T-helper 2 cell treated with Interferon-gamma antibody and Interleukin-4, amounts not matched to agents 5 μg/mL and 100 μg/mL, for 36 hours (primary cell): ENCODE results near the gene SMAD9.

Experiments used
- DNase-seq: peaks from one replicate; pipeline ENCODE4 v3.0.0; 2021; ENCODE audit warnings: low spot score
- H3K27ac Mint-ChIP-seq: one replicate; pipeline ENCODE4 v1.8.0; 2021; ENCODE audit warnings: mild to moderate bottlenecking, mixed read lengths
- H3K27me3 Mint-ChIP-seq: one replicate; pipeline ENCODE4 v1.8.0; 2021; ENCODE audit warnings: low read depth, mixed read lengths
- H3K36me3 Mint-ChIP-seq: one replicate; pipeline ENCODE4 v1.8.0; 2021; ENCODE audit warnings: low read depth, mixed read lengths
- H3K4me1 Mint-ChIP-seq: one replicate; pipeline ENCODE4 v1.8.0; 2021; ENCODE audit warnings: low read depth, mixed read lengths
- H3K4me3 Mint-ChIP-seq: one replicate; pipeline ENCODE4 v1.8.0; 2022; ENCODE audit warnings: mild to moderate bottlenecking, moderate library complexity, mixed read lengths
- H3K9me3 Mint-ChIP-seq: one replicate; pipeline ENCODE4 v1.8.0; 2021; ENCODE audit warnings: mixed read lengths

The SMAD9 gene

DNA sequence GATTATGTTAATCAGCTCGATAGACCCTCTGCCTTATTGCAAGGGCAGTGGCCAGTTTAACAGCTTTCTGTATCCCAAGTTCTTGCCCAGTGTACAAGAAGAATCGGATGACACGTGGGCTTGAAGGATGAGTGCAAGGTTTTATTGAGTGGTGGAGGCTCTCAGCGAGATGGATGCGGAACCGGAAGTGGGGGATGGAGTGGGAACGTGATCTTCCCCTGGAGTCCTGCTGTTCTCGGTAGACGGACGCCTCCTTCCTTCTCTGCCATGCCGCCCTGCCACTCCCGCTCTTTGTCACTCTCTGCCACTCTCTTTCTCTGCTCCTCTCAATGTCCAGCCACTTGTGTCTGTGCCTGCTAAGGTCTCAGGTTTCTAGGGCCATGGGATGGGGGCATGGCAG is 80.1 kb downstream of the SMAD9 start:
- H3K36me3 Mint-ChIP-seq = peaks cover 10% of the 10 kb centered on the region
- H3K4me3 Mint-ChIP-seq = no peak overlapping the region
- no peaks in the 10 kb centered on the region for H3K27me3 Mint-ChIP-seq
- no peaks in the 10 kb centered on the region for H3K9me3 Mint-ChIP-seq
- H3K27ac Mint-ChIP-seq = no peak overlapping the region
- no peak for DNase-seq
- peaks cover 2% of the 10 kb centered on the region for H3K4me1 Mint-ChIP-seq

DNA sequence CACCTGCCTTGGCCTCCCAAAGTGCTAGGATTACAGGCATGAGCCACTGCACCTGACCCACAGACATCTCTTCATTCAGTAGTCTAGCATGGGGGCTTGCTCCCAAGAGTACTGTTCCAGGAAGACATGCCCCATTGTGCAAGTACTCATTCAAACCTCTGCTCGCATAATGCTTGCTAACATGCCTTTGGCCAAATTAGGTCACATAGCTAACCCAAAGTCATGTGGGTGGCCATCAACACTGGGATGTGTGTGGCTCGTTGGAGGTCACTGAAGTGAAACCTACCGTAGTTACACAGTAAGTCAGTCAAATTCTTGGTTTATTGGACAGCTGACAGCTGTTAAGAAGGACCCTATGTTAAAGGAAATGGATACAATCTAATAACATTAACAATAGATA is 80.8 kb downstream of the SMAD9 start:
- H3K36me3 Mint-ChIP-seq = peaks cover 14% of the 10 kb centered on the region
- no peak overlapping the region for H3K27ac Mint-ChIP-seq
- H3K4me1 Mint-ChIP-seq = peaks cover 2% of the 10 kb centered on the region
- no peaks in the 10 kb centered on the region for H3K27me3 Mint-ChIP-seq
- no peak for DNase-seq
- H3K9me3 Mint-ChIP-seq = no peaks in the 10 kb centered on the region
- no peak overlapping the region for H3K4me3 Mint-ChIP-seq

DNA sequence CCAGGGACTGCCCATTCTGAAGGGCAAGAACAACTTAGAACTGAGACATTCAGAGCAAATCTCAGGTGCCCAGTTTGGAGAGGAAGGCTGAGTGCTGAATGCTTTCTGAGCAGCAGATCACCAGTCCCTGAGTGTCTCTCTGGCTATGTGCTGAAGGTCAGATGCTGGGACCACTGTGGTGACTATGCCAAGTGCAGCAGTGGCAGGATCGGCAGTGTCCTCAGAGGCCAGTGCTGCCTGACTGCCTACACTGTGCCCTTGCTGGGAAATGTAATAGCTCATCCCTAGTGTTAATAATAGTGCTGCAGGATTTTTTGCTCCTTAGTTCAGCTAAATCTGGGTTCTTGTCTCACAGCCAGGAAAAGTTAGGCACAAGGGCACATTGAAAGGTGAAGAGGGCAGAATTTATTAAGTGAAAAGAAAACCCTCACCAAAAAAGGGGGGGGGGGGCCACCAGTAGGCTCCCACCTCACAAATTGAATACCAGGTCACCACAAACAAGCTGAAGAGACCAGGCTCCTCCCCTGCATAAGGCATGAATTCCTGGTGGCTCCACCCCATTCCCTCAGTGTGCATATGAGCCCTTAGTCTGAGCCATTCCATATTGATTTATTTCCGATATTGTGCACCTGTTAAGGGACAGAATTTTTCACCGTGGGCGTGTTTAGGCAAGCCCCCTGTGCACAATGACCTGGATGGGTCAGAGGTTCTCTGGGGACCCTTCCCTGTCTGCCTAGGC is 82.5 kb downstream of the SMAD9 start:
- Mint-ChIP-seq H3K27me3 (no peaks in the 10 kb centered on the region), H3K36me3 (peaks cover 13% of the 10 kb centered on the region), H3K9me3 (no peaks in the 10 kb centered on the region), H3K4me3 (no peak overlapping the region), H3K27ac (no peak overlapping the region), H3K4me1 (peaks cover 2% of the 10 kb centered on the region)
- DNase-seq = no peak

DNA sequence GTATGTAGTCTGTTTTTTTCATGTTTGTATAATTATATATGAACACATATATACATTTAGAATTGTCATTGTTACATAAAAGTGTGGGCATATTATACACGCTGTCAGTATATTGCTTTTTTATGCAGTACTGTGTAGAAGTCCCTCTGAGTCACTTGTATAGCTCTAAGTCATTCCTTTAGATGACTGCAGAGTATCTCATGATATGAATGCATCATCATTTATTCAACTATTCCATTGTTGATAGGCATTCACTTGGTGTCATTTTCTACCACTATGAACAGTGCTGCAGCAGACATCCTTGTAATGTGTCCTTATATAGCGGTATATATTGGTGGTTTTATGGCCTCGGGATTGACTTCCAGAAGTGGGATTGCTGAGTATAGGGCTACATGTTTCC is 85.7 kb downstream of the SMAD9 start:
- Mint-ChIP-seq H3K9me3 (no peaks in the 10 kb centered on the region), H3K36me3 (peaks cover 26% of the 10 kb centered on the region), H3K27ac (no peak overlapping the region), H3K4me1 (peaks cover 3% of the 10 kb centered on the region), H3K4me3 (no peak overlapping the region), H3K27me3 (no peaks in the 10 kb centered on the region)
- DNase-seq = no peak

DNA sequence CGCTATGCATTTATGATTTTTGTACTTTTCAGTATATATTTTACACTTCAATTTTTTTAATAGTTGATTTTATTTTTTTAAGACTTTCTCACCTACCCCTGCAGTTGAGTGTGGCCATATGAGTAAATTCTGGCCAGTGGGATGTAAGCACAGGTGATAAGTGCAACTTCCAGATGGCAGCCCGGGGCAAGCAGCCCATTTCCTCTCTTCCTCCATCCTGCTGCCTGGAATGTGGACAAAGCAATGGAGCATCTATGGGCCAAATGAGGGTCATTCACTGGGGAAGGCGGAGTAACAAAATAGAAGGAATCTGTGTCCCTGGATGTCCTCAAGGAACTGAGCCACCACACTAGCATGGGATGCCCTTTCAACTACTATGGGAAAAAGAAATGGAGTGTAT is 88.7 kb downstream of the SMAD9 start:
- peaks cover 3% of the 10 kb centered on the region for H3K4me1 Mint-ChIP-seq
- no peak for DNase-seq
- peaks cover 32% of the 10 kb centered on the region for H3K36me3 Mint-ChIP-seq
- no peak overlapping the region for H3K4me3 Mint-ChIP-seq
- no peaks in the 10 kb centered on the region for H3K9me3 Mint-ChIP-seq
- H3K27ac Mint-ChIP-seq = no peak overlapping the region
- H3K27me3 Mint-ChIP-seq = no peaks in the 10 kb centered on the region

DNA sequence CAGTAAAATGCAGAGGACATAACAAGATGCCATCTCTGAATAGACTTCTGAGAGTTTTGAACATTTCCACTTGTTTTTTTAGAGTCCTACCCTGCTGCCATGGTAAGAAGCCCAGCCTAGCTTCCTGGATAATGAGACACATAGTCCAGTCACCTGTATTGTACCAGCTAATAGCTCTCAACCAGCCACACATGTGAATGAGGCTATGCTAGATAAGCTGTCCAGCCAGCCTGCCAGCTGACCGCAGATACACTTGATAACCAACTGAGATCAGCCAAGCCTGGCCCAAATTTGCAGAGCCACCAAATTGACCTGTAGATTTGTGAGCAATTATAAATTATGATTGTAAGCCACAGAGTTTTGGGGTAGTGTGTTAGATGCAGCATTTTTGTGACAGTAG is 90.3 kb downstream of the SMAD9 start:
- H3K36me3 Mint-ChIP-seq = peaks cover 34% of the 10 kb centered on the region
- H3K27ac Mint-ChIP-seq = no peak overlapping the region
- no peaks in the 10 kb centered on the region for H3K27me3 Mint-ChIP-seq
- H3K4me1 Mint-ChIP-seq = peaks cover 6% of the 10 kb centered on the region
- H3K4me3 Mint-ChIP-seq = no peak overlapping the region
- H3K9me3 Mint-ChIP-seq = no peaks in the 10 kb centered on the region
- DNase-seq = no peak

DNA sequence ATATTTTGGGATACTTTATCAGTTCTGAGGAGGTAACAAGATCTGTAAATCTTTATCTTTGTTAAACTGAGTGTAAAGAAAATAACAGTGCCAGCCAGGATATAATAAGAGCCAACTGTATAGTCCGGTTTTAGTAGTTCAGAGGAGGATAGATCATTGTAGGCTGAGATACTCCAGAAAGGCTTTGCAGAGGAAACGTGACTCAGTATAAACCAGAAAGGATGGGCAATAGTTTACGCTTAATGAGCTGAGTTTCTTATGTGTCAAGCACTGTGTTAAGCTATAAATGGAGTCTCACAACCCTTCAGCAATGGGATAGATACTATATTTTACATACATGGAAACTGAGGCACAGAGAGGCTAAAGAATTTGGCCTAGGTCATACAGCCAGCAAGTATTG is 97.3 kb downstream of the SMAD9 start:
- no peak overlapping the region for H3K27ac Mint-ChIP-seq

DNA sequence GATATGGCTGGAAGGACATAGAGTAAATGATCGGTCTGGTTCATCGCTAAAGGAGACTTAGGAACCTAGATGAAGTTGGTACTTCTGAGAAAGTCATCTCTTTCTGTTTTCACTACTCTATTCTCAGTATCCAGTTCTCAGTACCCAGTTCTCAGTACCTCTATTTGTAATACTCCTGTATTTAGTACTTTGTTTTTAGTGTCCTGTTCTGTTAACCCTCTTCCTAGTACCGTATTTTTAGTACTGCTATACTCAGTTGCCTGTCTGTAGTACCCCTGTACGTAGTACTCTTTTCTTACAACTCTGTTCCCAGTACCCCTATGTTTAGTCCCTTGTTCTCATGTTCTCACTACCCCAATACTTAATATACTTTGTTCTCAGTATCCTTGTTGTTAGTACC is 99.8 kb downstream of the SMAD9 start:
- peak overlapping the region; percentile 90 for H3K4me3 Mint-ChIP-seq
- H3K9me3 Mint-ChIP-seq = no peaks in the 10 kb centered on the region
- peak overlapping the region; percentile 89 for H3K27ac Mint-ChIP-seq
- H3K4me1 Mint-ChIP-seq = peaks cover 51% of the 10 kb centered on the region
- peaks cover 9% of the 10 kb centered on the region for H3K27me3 Mint-ChIP-seq
- no peak for DNase-seq
- peaks cover 19% of the 10 kb centered on the region for H3K36me3 Mint-ChIP-seq

More for the DNA sequence above, 97.3 kb downstream of the SMAD9 start:
- Mint-ChIP-seq H3K4me1 (peaks cover 49% of the 10 kb centered on the region), H3K36me3 (peaks cover 24% of the 10 kb centered on the region), H3K27me3 (no peaks in the 10 kb centered on the region), H3K4me3 (peak overlapping the region; percentile 22), H3K9me3 (no peaks in the 10 kb centered on the region)
- no peak for DNase-seq

DNA sequence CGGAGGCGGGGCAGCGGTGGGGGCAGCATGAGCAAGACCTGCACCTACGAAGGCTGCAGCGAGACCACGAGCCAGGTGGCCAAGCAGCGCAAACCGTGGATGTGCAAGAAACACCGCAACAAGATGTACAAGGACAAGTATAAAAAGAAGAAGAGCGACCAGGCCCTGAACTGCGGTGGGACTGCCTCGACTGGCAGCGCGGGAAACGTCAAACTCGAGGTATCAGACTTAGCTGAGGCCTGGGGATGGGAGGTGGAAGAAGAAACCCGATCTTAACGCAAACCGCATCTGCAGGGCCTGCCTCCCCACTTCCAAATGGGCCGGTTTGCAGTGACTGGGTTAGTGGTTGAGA is 100.3 kb downstream of the SMAD9 start:
- Mint-ChIP-seq H3K36me3 (peaks cover 16% of the 10 kb centered on the region), H3K27ac (peak overlapping the region; percentile 89), H3K9me3 (no peaks in the 10 kb centered on the region), H3K4me1 (peaks cover 46% of the 10 kb centered on the region), H3K4me3 (peak overlapping the region; percentile 90), H3K27me3 (peaks cover 14% of the 10 kb centered on the region)
- DNase-seq = peak; percentile 31

DNA sequence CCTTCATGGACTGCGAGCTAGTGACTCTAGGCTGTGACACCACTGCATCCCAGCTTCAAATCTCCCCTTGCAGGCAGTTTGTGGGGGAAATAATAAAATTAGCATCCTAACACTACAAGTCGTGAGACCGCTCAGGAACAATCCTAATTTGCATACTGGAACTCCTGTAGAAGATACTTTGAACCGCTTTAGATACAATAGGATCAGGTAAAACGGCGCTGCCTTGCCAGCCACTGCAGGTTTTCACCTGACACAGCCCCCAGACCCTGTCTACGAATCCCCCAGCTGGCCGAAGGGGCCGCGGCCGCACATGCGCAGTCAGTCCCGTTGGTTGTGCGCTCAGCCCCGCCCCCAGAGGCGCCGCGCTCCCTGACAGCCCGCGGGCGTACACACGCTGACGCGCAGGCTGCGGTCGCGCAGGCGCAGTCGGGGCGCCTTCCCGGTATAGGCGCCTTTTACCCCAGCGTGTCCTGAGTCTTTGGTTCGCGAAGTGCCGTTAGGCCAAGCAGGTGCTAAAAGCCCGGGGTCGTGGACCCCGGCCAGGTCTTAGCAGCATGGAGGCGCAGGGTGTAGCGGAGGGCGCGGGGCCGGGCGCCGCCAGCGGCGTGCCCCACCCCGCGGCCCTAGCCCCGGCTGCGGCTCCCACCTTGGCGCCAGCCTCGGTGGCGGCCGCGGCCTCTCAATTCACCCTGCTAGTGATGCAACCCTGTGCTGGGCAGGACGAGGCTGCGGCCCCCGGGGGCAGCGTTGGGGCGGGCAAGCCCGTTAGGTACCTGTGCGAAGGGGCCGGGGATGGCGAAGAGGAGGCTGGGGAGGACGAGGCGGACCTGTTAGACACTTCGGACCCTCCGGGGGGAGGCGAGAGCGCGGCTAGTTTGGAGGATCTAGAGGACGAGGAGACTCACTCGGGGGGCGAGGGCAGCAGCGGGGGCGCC is 101.0 kb downstream of the SMAD9 start, which contains the start of gene RFXAP:
Gene RFXAP, plus strand, starts transcription at position 419 of the 935 bp plus-strand sequence. Its CDS starts 136 bp downstream, at position 555.
- peak; percentile 91 for DNase-seq
- Mint-ChIP-seq H3K36me3 (peaks cover 16% of the 10 kb centered on the region), H3K9me3 (no peaks in the 10 kb centered on the region), H3K4me1 (peaks cover 42% of the 10 kb centered on the region), H3K27me3 (peaks cover 21% of the 10 kb centered on the region), H3K4me3 (peak within 1 kb of the TSS; percentile 90), H3K27ac (peak within 1 kb of the TSS; percentile 89)

DNA sequence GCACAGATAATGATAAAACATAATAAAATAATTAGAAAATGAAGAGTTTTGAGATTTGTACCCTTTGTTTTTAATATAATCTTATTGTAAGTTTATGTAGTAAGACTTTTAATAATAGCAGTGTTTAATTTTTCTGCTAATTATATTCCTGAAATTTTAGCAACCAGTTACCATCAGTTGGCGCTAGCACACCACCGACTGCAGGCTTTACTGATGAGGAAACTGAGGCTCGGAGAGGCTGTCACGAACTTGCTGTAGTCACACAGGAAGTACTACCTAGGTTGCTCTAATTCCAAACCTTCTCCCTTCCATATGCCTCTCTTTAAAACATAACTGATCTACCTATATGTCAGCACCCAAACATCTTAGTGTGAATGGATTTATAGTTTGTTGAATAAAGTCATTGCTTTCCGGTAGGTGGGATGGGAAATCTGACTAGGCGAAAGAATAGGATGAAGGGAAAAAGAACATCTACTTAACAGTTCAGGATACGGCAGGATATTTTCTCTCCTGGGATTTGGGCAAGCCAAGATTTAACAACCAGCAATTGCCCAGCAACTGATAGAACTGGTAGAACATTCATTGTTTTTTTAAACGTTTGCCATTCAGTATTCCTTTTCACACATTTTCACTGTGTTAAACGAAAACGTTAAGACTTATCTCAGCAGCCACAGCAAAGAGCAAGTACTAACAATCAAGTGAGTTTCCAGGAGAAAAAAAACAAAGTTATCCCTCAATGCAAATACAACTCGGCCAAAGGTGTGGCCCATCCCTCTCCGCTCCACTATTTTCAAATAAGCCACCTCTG is 101.8 kb downstream of the SMAD9 start:
- H3K27ac Mint-ChIP-seq = peak overlapping the region; percentile 89
- peaks cover 10% of the 10 kb centered on the region for H3K36me3 Mint-ChIP-seq
- H3K9me3 Mint-ChIP-seq = no peaks in the 10 kb centered on the region
- peak overlapping the region; percentile 90 for H3K4me3 Mint-ChIP-seq
- H3K27me3 Mint-ChIP-seq = peaks cover 27% of the 10 kb centered on the region
- DNase-seq = no peak
- H3K4me1 Mint-ChIP-seq = peaks cover 35% of the 10 kb centered on the region

DNA sequence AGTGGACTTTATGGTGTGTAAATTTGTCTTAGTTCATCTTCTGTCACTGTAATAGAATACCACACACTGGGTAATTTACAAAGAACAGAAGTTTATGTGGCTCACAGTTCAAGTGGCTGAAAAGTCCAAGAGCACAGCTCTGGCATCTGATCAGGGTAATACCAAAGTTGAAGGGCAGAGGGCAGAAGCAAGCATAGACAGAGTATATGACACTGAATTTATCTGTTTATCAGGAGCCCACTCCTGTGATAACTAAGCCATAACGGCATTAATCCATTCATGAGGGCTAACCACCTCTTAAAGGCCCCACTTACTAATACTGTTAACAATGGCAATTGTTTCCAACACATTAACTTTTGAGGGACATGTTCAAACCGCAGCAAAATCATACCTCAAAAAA is 105.0 kb downstream of the SMAD9 start:
- peaks cover 11% of the 10 kb centered on the region for H3K4me1 Mint-ChIP-seq
- peaks cover 3% of the 10 kb centered on the region for H3K36me3 Mint-ChIP-seq
- no peak for DNase-seq
- H3K27me3 Mint-ChIP-seq = peaks cover 43% of the 10 kb centered on the region
- H3K4me3 Mint-ChIP-seq = no peak overlapping the region
- no peaks in the 10 kb centered on the region for H3K9me3 Mint-ChIP-seq
- H3K27ac Mint-ChIP-seq = no peak overlapping the region

DNA sequence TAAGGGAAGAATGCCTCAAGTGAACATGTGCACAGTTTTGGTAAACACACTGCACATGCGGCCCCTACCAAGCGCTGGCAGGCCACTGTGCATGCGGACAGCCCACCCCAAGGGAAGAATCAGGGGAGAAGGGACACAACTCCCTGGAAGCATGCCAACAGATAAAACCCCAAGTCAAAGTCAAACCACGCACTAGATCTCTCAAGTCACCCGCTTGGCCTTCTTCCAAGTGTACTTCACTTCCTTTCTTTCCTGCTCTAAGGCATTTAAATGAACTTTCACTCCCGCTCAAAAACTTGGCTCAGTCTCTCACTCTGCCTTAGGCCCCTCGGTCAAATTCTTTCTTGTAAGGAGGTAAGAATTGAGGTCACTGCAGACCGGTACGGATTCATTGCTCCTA is 105.6 kb downstream of the SMAD9 start:
- Mint-ChIP-seq H3K27ac (no peak overlapping the region), H3K4me1 (peaks cover 9% of the 10 kb centered on the region), H3K9me3 (no peaks in the 10 kb centered on the region), H3K27me3 (peaks cover 46% of the 10 kb centered on the region), H3K36me3 (no peaks in the 10 kb centered on the region), H3K4me3 (no peak overlapping the region)
- DNase-seq = no peak
